ENCODE data around the gene UFM1.
A peak's percentile ranks its signal among the peaks of the same experiment; 100 is the strongest.
"Not testable (repeated sequence)": the region's sequence is repeated elsewhere in the genome, so short reads cannot be mapped to it uniquely, and the experiment has no call there.

The UFM1 gene

DNA sequence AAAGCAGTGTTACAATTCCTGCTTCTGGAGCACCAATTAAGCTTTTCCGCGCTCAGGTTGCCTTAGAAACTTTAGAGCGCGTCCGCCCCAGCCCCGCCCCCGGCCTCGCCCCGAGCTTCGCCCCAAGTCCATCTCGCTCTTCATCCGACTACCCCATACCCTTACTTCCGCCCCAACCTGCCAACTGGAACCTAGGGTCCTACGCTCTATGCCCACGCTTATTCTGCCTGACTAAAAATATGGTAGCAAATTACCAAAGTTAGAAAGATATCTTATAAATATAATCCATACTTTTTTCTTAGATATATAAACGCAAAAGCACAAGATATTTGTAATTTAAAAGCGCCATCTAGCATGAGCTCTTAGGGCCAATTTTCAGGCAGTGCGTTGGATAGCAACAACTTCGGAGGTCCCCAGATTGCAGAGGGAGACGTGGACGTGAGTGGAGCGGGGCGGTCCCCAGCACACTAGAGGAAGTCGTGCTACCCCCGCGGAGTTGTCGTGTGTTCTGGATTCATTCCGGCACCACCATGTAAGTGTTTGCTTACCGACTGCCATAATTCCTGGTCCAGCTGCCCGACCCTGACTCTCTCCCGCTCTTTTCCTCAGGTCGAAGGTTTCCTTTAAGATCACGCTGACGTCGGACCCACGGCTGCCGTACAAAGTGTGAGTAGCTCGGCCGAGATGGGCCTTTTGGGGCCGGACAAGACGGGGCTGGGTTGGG is at the start of gene UFM1:
UFM1 (plus strand) TSS at position 462 of the 724 bp plus-strand sequence; CDS start at position 531, 69 bp downstream.
- peak; percentile 77 for DNase-seq

DNA sequence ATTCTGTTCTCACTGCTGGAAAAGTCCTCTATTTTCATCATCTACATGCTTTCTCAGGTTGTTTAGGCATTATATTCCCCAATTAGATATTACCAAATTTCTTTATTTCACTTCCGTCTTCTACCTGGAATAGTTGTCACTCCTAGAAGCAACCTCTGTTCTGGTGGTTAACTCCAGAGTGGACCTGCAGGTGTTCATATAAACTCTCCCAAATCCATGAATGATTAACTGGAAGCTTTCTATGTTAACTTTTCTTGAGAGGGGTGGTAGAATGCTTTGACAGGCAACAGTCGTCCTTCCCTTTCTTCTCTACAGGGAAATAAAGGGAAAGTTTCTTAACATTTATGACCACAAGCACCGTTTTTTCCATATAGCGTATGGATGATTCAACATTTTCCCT is 48.4 kb upstream of the UFM1 start:
- no peak for DNase-seq

DNA sequence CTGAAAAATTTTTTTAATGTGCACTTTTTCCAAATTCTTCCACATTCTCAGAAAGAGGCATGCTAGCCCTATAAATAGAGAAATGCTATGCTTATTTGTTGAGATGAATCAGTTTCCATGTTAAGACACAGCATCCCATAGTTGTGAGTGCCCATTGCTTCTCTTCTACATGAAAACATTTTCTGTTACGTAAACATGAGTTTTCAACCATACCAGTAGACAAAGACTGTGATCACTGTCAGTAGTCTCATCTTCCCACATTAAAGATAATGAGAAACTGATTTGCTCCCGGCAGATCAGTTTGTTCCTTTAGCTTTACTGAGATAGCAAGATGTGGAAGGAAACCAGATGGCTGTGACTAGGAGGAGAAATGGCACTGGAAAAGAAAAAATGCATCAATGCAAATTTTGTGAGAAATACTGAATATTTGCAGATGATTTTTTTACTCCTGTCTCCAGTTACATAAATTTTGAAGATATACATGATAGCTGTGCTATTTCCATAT is 45.8 kb upstream of the UFM1 start:
- DNase-seq = no peak

DNA sequence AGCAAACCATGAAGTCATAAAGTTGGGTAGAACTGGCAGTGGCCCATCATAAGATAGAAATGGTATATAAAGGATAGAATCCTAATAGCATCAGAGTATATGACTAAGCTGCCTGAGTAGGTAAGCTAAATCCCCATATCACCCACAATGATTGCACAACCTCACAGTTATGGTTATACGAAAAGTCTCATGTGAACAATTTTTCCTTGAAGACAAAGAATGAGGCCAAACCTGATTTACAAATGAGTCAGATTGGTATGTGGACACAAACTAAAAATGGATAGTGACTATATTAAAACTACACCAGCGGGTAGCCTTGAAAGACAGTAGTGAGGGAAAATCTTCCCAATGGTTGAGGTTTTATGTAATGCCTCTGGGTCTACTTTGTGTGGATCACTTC is 40.9 kb upstream of the UFM1 start:
- DNase-seq = no peak

DNA sequence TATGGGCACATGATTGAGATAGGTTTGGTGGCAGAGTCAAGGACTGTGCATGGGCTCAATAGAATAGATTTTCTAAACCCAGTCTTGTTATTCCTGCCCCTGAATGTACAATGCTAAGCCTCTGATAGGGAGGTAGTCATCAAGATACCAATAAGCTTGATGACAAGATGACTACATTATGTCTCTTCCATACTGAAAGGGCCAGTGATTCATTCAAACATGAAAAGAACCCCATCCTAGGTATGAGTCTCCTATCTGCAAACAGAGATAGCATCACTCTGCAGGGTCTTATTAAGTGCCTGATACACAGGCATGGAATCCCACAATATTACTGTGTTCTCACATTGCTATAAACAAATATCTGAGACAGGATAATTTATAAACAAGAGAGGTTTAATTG is 40.3 kb upstream of the UFM1 start:
- no peak for DNase-seq

DNA sequence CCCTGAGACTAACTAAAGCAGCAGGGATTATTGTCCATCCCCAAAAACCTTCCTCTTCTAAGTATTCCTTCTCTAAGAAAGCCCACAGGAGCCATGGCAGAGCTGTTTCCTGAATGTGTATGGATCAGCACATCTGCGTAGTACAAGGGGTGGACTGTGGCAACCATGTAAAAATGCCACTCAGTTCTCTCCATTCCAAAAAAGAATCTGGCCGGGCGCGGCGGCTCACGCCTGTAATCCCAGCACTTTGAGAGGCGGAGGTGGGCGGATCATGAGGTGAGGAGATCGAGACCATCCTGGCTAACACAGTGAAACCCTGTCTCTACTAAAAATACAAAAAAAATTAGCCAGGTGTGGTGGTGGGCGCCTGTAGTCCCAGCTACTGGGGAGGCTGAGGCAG is 38.5 kb upstream of the UFM1 start:
- not testable (repeated sequence) for DNase-seq

DNA sequence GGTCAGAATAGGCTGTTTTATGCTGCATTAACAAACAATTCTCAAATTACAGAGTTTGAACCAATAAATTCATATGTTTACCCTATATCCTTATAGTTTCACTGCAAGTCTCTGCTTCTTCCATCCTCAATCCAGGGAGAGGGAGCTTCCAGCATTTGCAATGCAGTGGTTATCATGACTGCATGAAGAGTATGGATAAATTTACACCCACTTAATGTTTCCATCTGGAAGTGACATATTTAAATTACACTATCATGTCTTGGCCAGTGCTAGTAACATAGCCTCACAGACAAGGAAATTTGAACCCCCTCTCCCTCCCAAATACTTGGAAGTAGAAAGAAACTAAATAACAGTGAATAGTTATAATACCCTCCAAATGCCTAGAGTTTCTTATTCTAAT is 33.5 kb upstream of the UFM1 start:
- no peak for DNase-seq

DNA sequence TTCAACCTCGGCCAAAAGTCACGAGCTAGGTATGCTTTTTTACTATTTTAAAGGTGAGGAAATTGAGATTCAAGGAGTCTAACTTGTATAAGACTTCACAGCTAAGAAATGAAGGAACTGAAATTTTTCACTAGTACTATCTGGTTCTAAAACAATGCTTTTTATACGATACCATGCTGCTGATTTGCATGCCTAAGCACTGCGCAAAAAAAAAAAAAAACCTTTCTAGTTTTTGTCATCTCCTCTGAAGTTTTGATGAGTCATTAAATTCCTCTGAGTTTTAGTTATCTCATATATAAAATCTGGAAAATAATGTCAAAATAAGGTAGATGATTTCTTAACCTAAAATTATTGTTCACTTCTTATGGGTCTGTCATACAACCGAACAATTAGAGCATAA is 28.0 kb upstream of the UFM1 start:
- no peak for DNase-seq

DNA sequence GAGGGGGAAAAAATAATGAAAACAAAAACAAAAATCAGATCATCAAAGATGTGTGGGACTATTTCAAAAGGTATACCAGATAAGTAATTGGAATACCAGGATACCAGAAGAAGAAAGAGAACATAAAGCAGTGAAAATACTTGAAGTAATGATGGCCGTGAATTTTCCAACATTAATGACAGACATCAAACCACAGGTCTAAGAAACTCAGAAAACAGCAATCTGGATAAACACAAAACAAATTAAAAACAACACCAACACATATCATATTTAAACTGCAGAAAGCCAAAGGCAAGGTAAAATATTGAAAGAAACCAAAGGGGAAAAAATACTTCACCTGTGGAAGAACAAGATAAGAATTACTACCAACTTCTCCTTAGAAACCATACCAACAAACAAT is 24.2 kb upstream of the UFM1 start:
- no peak for DNase-seq

DNA sequence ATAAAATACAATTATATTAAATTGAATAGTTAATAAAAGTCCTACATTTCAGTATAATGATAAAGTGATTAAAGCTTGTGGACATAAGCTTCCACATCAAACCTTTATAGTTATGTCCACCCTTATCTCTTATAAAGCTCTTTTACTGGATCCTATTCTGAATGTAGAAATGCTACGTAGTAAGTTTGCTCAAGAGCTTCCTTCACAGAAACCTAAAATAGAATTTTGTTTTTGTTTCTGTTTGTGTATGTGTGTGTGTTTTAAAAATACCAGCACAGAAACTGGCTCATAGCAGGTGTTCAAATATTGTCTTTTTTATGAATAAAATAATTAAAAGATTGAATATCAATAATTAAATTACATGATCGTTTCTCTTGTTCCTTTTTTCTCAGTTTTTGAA is 21.0 kb upstream of the UFM1 start:
- DNase-seq = no peak

DNA sequence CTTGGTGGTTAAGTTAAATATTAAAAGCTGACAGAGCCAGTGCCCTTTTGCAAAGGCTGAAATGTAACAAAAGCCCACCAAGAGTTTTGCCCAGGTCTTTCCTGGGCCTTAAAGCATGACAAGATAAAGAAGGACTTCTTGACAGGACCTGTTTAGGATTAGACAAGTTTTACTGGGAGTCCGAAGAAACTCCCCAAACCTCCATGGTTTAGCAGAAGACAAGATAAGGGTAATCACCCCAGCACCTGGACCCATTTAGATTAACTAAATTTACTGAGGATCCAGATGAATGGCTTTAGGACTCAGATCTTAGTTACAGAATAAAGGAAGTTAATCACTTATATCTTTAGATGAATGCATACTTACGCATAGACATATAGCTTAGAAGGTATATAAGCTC is 14.8 kb upstream of the UFM1 start:
- no peak for DNase-seq

DNA sequence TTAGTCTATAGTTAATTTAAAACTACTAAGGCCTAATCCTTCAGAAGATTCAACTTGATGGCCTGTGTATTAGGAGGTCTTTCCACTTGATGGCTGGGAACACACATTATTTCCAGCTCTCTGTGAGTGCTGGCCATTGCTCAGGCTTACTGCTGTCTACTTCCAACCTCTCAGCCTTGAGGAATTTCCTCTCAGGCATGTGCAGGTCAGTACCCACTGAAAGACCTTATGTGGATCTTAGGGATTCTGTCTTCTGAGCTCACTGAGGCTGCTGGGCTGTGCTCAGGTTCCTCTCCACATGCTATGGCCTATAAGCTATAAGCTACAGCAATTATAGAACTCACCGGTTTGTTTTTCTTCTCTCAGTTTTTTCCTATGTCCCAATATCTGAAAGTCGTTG is 11.6 kb upstream of the UFM1 start:
- DNase-seq = no peak

DNA sequence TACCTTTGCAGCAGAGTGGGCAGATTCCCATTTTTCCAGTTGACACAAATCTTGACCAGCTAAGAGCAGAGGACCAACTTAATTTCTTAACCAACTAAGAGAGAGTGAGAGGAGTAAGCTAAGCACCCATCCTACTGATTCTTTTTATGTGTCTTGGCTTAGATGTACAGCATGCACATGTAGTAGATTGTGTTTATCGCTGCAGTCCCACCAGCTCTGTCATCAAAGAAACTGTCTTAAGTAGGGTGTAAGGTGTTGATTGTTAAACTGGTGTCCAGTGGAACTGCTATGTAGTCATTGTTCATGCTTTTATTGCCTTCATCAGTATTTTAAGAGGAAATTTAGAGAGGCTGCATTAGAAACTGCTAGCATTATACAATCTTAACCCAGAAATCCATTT is 9.0 kb upstream of the UFM1 start:
- DNase-seq = no peak

DNA sequence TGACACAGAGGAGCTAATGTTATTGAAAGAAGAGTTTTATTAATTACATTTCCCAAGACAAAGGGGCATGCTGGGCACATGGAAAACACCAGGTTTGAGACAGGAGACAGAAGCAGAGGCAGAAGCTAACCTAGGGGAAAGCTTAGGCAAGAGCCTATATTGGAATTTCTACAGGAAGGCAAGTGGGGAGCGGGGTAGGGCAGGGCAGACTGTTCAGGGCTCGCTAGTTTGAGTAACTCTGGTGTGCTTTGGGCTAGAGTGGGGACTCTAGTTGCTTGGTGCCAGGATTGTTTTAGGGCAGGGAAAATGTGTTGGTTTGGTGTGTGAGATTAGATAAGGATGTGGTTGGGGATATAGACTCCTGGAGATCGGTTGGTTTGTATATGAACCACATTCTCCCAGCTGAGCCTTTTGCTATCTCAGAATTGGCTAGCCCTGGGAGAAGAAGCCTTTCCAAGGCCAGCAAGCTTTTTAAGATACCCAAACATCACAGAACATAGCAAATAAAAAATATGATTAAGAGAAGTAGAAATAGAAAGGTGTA is 8.4 kb upstream of the UFM1 start:
- no peak for DNase-seq

DNA sequence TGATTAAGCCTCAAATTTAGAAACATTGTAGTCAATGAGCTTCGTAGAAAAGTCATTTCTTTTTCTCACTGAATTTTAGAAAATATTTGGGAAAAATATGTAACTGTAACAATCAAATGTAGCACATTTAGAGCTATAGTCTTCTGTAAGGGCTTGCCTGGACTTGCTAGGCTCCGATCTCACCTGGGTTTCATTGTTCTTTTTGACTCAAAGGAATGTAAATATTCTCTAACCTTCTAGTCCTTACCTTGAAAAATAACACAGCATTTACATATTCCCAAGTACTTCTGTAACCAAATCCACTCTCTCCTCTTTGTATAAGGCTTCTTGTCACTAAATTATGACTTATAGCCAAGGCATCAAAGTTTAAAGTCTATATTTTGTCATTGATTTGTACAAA is 2.9 kb upstream of the UFM1 start:
- no peak for DNase-seq

DNA sequence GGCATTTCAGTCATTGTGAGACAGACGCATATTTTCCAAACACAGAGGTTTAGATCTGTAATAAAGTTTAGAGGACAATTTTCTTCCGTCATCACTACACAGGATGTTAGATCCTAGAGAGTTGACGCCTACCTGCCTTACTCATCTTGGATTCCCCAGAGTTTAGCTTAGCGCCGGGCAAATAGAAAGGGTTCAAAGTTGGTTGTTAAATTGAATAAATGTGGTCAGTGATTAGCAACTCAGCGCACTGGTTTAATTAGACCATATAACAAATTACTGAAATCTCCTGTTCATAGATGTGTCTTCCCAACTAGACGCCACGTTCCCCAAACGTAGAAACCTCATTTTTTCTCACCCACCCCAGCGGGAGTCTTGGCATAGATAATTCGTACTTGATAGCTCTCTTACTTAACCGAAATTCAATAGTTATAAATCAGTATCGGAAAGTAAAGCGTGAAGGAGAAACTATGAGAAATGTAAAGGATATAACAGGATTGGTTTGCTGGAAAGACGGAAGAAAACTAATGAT is 726 bp upstream of the UFM1 start:
- no peak for DNase-seq

DNA sequence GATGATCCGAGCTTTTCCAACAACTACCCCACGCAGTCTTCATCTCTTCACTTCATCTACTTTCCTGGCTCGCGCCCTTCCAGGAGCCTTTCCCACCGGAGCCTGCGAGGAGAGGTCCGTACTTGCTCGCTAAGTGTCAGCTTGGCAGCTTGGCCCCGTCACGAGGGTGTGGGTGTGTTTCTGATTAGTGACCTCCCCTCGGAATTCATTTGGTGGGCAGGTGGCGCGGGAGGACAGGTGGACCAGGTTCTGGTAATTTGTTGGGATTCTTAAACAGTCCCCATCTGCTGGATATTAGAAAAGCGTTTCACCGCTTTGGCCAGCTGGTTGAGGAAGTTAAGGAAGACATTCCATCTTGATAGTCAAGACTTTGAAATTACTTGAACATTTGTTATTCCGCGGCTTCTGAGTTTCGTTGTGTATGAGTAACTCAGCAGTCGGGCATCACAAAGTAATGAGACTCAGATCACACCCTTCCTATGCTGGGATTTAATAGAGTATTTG is 515 bp downstream of the UFM1 start:
- DNase-seq = peak; percentile 21

DNA sequence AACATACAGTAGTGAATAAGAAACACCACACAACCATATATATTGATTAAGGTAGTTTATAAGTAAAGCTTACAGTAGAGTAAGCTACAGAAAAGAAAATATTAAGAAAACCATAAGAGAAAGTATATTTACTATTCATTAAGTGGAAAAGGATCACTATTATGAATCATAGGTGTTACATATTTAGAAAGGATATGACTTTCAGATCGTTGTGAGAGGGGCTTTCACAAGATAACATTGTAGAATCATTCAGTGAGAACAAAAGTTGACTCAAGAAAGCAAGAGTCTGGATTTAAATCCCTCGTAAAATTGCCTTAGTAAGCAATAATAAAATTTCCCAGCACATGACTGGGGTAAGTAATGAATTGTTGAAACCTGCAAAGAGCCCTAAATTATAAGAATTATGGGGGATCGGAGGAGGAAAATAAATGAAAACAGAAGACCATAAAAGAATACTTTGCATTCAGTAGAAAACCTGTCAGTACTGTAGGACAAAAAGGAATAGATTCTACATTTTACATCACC is 6.0 kb downstream of the UFM1 start:
- no peak for DNase-seq

DNA sequence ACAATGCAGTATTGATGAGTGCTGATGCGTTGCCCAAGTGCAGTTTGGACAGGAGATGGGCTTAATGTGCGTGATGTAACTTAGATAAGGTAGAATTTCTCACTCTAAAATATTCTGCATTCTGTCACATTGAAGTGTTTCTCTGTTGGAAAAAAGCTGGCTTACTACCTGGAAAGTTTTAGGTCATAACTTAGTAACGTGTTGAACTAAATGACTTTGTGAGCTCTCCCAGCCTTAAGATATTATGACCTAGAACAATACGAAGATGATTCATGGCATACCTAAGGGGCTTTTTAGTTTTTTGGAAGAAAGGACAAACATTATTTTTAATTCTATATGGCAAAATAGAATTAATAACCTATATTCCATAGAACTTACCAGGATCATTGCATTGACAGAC is 9.0 kb downstream of the UFM1 start:
- DNase-seq = no peak

DNA sequence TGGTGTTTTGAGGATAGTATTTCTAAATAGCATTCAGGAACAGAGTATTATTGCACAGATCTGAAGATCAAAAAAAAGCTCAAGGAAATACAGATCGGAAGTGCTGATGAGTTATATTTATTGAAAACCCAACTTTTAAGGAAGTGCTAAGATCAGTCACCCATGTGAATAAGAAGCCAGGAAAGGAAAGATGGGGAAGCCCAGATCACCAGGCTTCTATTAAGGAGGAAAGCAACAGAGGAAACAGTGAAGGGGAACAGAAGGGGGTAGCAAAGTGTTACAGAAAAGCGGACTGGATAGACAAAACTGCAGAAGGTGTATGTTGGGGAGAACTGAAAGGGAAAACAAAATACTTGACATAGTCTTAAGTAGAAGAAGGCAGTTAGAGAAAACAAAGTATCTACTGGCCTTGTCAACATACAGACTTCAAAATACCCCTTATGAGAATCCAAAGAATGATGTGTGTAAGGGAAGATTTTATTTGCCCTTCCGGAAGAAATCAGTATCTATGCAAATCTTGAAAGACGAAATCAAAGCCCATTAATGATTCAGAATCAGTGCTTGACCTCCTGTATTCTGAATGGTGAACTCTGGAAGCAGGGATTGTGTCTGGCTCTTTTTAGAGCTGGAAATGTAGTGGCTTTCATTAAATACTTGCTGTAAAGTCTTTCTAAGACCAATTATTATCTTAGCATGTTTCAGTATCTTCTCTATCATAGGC is 12.1 kb downstream of the UFM1 start:
- DNase-seq = no peak

DNA sequence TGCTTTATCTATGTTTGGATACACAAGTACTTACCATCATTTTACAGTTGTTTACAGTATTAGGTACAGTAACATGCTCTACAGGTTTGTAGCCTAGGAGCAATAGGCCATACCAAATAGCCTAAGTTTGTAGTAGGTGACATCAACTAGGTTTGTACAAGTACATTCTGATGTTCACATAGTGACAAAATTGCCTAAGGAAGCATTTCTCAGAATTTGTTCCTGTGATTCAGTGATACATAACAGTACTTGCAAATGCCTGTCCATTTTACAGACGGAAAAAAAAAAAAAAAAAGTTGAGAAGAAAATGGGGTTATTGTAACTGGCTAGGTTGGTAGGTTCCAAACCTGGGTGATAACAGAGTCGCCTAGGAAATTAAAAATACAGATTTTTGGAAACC is 13.6 kb downstream of the UFM1 start:
- no peak for DNase-seq

DNA sequence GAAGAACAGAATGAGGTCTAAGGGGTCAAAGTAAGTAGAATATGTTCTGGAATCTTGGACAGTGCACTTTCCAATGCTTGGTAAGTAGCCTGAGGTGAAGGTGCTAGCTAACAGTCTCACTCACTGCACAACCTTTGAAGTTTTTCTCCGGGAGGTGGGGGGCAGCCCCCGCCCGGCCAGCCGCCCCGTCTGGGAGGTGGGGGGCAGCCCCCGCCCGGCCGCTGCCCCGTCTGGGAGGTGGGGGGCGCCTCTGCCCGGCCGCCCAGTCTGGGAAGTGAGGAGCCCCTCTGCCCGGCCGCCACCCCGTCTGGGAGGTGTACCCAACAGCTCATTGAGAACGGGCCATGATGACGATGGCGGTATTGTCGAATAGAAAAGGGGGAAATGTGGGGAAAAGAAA is 14.1 kb downstream of the UFM1 start:
- DNase-seq = not testable (repeated sequence)

DNA sequence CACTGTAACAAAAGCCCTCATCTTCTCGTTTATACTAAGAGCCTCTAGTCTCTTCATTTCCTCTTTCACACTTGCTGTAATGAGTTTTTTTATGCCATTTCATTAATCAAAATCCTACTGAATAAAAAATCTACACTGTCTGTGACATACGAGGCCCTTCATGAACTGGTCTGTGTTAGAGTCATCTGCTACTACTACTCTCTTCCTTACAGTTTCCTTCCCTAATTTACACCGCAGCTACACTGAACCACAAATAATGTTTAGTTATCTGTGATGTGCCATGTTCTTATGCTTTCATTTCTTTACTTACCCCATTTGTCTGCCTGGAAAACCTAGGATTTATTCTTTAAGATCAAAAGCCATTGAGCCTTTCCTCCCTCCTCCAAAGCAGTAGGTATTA is 16.0 kb downstream of the UFM1 start:
- no peak for DNase-seq

Data from activated CD4-positive, alpha-beta T cell treated with anti-CD3 and anti-CD28 coated beads for 1 hour (primary cell).